Measurements from ENCODE around the gene PTPN4.

PTPN4 gene

DNA sequence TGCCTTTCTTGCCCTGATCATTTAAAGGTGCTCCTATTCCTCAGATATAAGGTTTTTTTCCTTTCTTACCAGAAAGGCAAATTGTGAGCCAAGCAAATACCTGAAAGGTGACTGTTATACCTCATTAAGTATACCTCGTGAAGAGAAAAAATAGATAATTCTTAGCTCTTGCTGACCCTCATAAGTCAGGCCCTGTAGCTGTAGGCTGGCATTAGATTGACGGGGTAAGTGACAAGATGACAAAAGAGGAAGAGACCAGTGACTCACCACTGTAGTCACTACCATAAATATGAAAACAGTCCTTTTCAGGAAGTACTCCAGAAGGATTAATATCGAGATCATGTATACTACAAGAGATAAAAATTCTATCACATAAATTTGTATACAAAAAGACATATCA, 104.6 kb downstream of the PTPN4 start:
- H3K4me3 ChIP-seq (ENCODE audit: low read length), result no peak overlapping the region
- H2AFZ ChIP-seq (ENCODE audit: low read depth, low read length), result no peak overlapping the region
- H3K36me3 ChIP-seq (ENCODE audit: insufficient read depth, low read length), result no peaks in the 10 kb centered on the region
- H3K27me3 ChIP-seq (ENCODE audit: insufficient read depth, low read length), result no peaks in the 10 kb centered on the region
- H3K9me3 ChIP-seq (ENCODE audit: low read length), result no peaks in the 10 kb centered on the region
- no peaks in the 10 kb centered on the region for H3K4me1 ChIP-seq (ENCODE audit: insufficient read depth, low read length)

DNA sequence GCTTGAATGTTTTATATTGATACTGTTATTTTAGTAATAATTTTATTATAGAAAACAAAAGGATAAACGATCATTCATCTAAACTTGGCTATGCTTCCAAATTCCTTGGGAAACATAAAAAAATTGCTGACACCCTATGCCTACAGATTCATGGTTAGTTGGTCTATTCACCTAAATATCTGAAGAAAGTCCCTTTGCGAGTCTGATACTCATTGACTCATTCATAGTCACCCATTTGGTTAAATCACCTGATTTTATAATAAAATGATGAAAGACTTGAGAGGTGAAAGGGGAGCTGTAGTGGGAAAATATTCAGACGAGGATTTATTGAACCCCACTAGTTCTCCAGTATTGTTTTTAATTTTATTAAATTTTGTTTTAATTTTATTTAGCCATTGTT, 112.0 kb downstream of the PTPN4 start:
- Histone ChIP-seq H3K36me3 (ENCODE audit: insufficient read depth, low read length) (no peaks in the 10 kb centered on the region), H3K4me1 (ENCODE audit: insufficient read depth, low read length) (no peaks in the 10 kb centered on the region), H3K4me3 (ENCODE audit: low read length) (no peak overlapping the region), H3K9me3 (ENCODE audit: low read length) (no peaks in the 10 kb centered on the region), H2AFZ (ENCODE audit: low read depth, low read length) (no peak overlapping the region), H3K27me3 (ENCODE audit: insufficient read depth, low read length) (no peaks in the 10 kb centered on the region)

DNA sequence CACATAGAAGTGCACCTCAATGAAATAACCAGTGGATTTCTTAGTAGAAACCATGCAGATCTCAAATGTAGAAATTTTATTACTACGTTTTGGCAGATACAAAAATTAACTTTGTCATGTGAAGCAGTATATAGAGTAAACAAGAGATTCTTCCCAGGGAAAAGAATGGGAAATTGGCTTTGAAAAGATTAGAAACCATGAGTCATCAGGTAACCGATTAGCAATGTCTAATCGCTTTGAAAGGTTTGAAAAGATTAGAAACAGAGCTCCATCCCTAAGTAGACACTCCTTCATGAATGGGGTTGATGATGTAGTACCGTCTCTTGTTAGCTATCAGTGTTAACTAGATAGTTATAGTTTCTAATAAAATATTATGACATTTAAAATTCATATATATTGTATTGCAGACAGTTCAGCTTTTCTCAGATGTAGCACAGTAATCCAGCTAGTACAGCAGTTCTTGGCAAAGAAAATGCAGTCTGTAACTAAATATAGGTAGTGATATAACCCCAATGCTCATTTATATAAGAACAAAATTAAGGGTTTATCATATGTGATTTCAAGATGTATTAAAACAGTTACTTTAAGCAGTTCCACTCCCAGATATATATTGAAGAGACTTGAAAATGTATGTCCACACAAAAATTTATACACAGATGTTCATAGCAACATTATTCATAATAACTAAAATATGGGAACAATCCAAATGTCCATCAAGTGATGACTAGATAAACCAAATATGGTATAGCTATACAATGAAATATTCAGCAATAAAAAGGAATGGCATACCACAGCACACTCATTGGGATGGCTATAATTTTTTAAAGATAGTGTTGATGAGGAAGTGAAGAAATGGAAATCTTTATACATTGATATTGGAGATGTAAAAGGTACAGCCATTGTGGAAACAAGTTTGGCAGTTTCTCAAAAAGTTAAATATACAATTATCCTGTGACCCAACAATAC, 113.9 kb downstream of the PTPN4 start:
- Histone ChIP-seq H3K4me1 (ENCODE audit: insufficient read depth, low read length) (no peaks in the 10 kb centered on the region), H3K27me3 (ENCODE audit: insufficient read depth, low read length) (no peaks in the 10 kb centered on the region), H3K9me3 (ENCODE audit: low read length) (no peaks in the 10 kb centered on the region), H2AFZ (ENCODE audit: low read depth, low read length) (no peak overlapping the region), H3K4me3 (ENCODE audit: low read length) (no peak overlapping the region), H3K36me3 (ENCODE audit: insufficient read depth, low read length) (no peaks in the 10 kb centered on the region)

- Histone ChIP-seq H2AFZ (ENCODE audit: low read depth, low read length) (no peak overlapping the region), H3K36me3 (ENCODE audit: insufficient read depth, low read length) (no peaks in the 10 kb centered on the region), H3K4me1 (ENCODE audit: insufficient read depth, low read length) (peaks cover 4% of the 10 kb centered on the region), H3K4me3 (ENCODE audit: low read length) (no peak overlapping the region), H3K27me3 (ENCODE audit: insufficient read depth, low read length) (no peaks in the 10 kb centered on the region), H3K9me3 (ENCODE audit: low read length) (no peaks in the 10 kb centered on the region)
These were observed 119.8 kb downstream of the PTPN4 start for GRCh38 chr2:119879502-119879901.

DNA sequence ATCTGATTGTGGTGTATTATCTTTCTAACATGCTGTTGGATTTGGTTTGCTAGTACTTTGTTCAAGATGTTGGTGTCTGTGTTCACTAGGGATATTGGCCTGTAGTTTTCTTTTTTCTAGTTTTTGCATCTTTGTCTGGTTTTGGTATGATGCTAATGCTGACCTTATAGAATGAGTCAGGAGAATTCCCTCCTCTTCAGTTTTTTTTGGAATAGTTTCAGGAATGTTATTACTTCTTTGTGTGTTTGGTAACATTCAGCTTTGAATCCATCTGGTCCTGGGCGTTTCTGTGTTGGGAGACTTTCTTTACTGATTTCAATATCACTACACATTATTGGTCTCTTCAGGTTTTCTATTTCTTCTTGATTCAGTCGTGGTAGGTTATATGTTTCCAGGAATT, 129.0 kb downstream of the PTPN4 start:
- Histone ChIP-seq H3K36me3 (ENCODE audit: insufficient read depth, low read length) (peaks cover 12% of the 10 kb centered on the region), H3K4me1 (ENCODE audit: insufficient read depth, low read length) (no peaks in the 10 kb centered on the region), H3K4me3 (ENCODE audit: low read length) (no peak overlapping the region), H3K27me3 (ENCODE audit: insufficient read depth, low read length) (no peaks in the 10 kb centered on the region), H3K9me3 (ENCODE audit: low read length) (peaks cover 5% of the 10 kb centered on the region), H2AFZ (ENCODE audit: low read depth, low read length) (no peak overlapping the region)

- H3K27me3 ChIP-seq (ENCODE audit: insufficient read depth, low read length), result no peaks in the 10 kb centered on the region
- H2AFZ ChIP-seq (ENCODE audit: low read depth, low read length), result no peak overlapping the region
- no peaks in the 10 kb centered on the region for H3K4me1 ChIP-seq (ENCODE audit: insufficient read depth, low read length)
- H3K4me3 ChIP-seq (ENCODE audit: low read length), result no peak overlapping the region
- peaks cover 7% of the 10 kb centered on the region for H3K9me3 ChIP-seq (ENCODE audit: low read length)
- H3K36me3 ChIP-seq (ENCODE audit: insufficient read depth, low read length), result peaks cover 23% of the 10 kb centered on the region
These were observed 138.1 kb downstream of the PTPN4 start for GRCh38 chr2:119897736-119898395.

DNA sequence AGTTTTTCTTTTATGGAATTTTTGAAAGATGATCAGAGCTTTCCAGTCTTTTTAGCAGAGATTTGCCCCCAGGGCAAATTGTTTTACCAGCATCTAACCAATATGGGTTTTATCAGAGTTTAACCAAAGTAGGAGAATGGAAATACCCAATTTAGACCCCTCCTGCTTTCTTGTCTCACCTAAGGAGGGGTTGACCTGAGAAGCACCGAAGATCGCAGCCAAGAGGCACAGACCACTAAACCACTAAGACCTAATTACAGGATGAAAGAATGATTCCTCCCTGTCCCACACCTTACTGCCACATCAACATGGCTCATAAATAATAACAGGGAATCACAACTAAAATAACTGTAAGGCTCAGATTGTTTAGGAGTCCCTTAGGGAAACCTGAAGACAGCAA, 141.3 kb downstream of the PTPN4 start:
- no peaks in the 10 kb centered on the region for H3K4me1 ChIP-seq (ENCODE audit: insufficient read depth, low read length)
- H3K36me3 ChIP-seq (ENCODE audit: insufficient read depth, low read length), result peaks cover 44% of the 10 kb centered on the region
- no peak overlapping the region for H3K4me3 ChIP-seq (ENCODE audit: low read length)
- H2AFZ ChIP-seq (ENCODE audit: low read depth, low read length), result no peak overlapping the region
- H3K27me3 ChIP-seq (ENCODE audit: insufficient read depth, low read length), result no peaks in the 10 kb centered on the region
- peaks cover 17% of the 10 kb centered on the region for H3K9me3 ChIP-seq (ENCODE audit: low read length)

DNA sequence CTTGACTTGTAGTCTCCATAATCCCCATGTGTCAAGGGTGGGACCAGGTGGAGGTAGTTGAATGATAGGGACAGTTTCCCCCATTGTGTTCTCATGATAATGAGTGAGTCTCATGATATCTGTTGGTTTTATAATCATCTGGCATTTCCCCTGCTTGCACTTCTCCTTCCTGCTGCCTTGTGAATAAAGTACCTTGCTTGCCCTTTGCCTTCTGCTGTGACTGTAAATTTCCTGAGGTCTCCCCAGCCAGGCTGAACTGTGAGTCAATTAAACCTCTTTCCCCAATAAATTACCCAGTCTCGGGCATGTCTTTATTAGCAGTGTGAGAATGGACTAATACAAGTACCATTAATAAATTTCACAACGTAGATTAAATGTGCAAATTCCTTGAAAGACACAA, 150.8 kb downstream of the PTPN4 start:
- H3K4me1 ChIP-seq (ENCODE audit: insufficient read depth, low read length), result no peaks in the 10 kb centered on the region
- H2AFZ ChIP-seq (ENCODE audit: low read depth, low read length), result no peak overlapping the region
- H3K27me3 ChIP-seq (ENCODE audit: insufficient read depth, low read length), result no peaks in the 10 kb centered on the region
- H3K9me3 ChIP-seq (ENCODE audit: low read length), result peaks cover 5% of the 10 kb centered on the region
- peaks cover 10% of the 10 kb centered on the region for H3K36me3 ChIP-seq (ENCODE audit: insufficient read depth, low read length)
- H3K4me3 ChIP-seq (ENCODE audit: low read length), result no peak overlapping the region

- Histone ChIP-seq H3K4me1 (ENCODE audit: insufficient read depth, low read length) (no peaks in the 10 kb centered on the region), H2AFZ (ENCODE audit: low read depth, low read length) (no peak overlapping the region), H3K36me3 (ENCODE audit: insufficient read depth, low read length) (peaks cover 8% of the 10 kb centered on the region), H3K27me3 (ENCODE audit: insufficient read depth, low read length) (no peaks in the 10 kb centered on the region), H3K4me3 (ENCODE audit: low read length) (no peak overlapping the region), H3K9me3 (ENCODE audit: low read length) (peaks cover 3% of the 10 kb centered on the region)
These were observed 154.5 kb downstream of the PTPN4 start for GRCh38 chr2:119914266-119914665.

GRCh38 chr2:119921825-119922224, 162.1 kb downstream of the PTPN4 start:
- H3K4me3 ChIP-seq (ENCODE audit: low read length), result no peak overlapping the region
- peaks cover 2% of the 10 kb centered on the region for H3K36me3 ChIP-seq (ENCODE audit: insufficient read depth, low read length)
- H2AFZ ChIP-seq (ENCODE audit: low read depth, low read length), result no peak overlapping the region
- H3K27me3 ChIP-seq (ENCODE audit: insufficient read depth, low read length), result no peaks in the 10 kb centered on the region
- no peaks in the 10 kb centered on the region for H3K9me3 ChIP-seq (ENCODE audit: low read length)
- H3K4me1 ChIP-seq (ENCODE audit: insufficient read depth, low read length), result no peaks in the 10 kb centered on the region

DNA sequence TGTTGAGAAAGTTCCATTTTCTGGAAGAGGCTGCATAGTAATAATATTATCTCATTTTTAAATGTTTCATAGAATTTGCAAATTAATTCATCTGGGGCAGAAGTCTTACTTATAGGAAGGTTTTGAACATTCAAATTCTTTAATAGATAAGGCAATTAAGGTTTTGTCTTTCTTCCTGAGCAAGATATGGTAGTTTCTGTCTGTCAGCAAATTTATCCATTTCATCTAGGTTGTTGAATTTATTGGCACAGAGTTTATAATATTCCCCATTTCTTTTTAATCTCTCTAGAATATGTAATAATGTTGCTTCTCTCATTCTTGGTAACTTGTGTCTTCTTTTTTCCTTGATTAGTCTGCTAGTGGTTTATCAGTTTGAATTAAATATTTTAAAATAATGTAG, 163.0 kb downstream of the PTPN4 start:
- Histone ChIP-seq H3K36me3 (ENCODE audit: insufficient read depth, low read length) (peaks cover 2% of the 10 kb centered on the region), H2AFZ (ENCODE audit: low read depth, low read length) (no peak overlapping the region), H3K4me3 (ENCODE audit: low read length) (no peak overlapping the region), H3K9me3 (ENCODE audit: low read length) (no peaks in the 10 kb centered on the region), H3K27me3 (ENCODE audit: insufficient read depth, low read length) (no peaks in the 10 kb centered on the region), H3K4me1 (ENCODE audit: insufficient read depth, low read length) (no peaks in the 10 kb centered on the region)

DNA sequence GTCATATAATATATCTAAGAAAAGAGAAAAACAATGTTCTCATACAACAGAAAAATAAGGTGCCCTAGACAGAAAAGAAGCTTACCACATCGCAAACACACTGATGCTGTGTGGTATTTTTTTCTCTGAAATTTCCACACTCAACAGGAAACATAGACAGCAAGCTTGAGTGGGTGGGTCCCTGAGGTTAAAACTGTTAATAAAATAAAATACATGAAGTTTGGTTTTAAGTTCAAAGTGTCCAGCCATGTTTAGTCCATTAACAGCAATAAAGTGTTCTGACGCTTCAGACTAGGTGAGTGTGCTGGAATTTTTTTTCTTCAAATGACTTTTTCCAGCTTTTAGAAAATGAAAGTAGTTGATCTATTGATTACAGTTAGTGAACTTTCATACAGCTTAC, 169.8 kb downstream of the PTPN4 start:
- H3K4me1 ChIP-seq (ENCODE audit: insufficient read depth, low read length), result no peaks in the 10 kb centered on the region
- no peak overlapping the region for H2AFZ ChIP-seq (ENCODE audit: low read depth, low read length)
- no peaks in the 10 kb centered on the region for H3K27me3 ChIP-seq (ENCODE audit: insufficient read depth, low read length)
- H3K4me3 ChIP-seq (ENCODE audit: low read length), result no peak overlapping the region
- H3K36me3 ChIP-seq (ENCODE audit: insufficient read depth, low read length), result peaks cover 12% of the 10 kb centered on the region
- H3K9me3 ChIP-seq (ENCODE audit: low read length), result no peaks in the 10 kb centered on the region

- H2AFZ ChIP-seq (ENCODE audit: low read depth, low read length), result no peak overlapping the region
- no peak overlapping the region for H3K4me3 ChIP-seq (ENCODE audit: low read length)
- peaks cover 24% of the 10 kb centered on the region for H3K36me3 ChIP-seq (ENCODE audit: insufficient read depth, low read length)
- no peaks in the 10 kb centered on the region for H3K27me3 ChIP-seq (ENCODE audit: insufficient read depth, low read length)
- no peaks in the 10 kb centered on the region for H3K9me3 ChIP-seq (ENCODE audit: low read length)
- H3K4me1 ChIP-seq (ENCODE audit: insufficient read depth, low read length), result no peaks in the 10 kb centered on the region
These were observed 173.1 kb downstream of the PTPN4 start for GRCh38 chr2:119932809-119933208.

All from neuron (in vitro differentiated cells).